Transverse colon (tissue), 4 donors: Measurements from ENCODE around the gene CRHR2. TPM values are rescaled to one million over a fixed set of nuclear protein-coding genes. Genes with fewer than 3 reads are reported as not detected.
A peak's percentile ranks its signal among the peaks of the same experiment; 100 is the strongest.

Experiments
- DNase-seq: peaks from one replicate; pipeline ENCODE4 v3.0.0-alpha.2; 2019
- H3K27ac ChIP-seq, 4 donors: fragments of 200-600 bp; sonication (generic); 2 replicates each; pipeline ENCODE4 v1.5.1; 2016 to 2018; ENCODE audit warnings: inconsistent platforms in 4 of 4
- H3K27me3 ChIP-seq: fragments of 200-600 bp; sonication (generic); 2 replicates; pipeline ENCODE4 v1.5.1; 2017; ENCODE audit warnings: inconsistent platforms
- H3K36me3 ChIP-seq, 4 donors: fragments of 200-600 bp; sonication (generic); 2 replicates each; pipeline ENCODE4 v1.5.1; 2017 to 2019; ENCODE audit warnings: inconsistent platforms in 4 of 4
- H3K4me1 ChIP-seq, 4 donors: fragments of 200-600 bp; sonication (generic); 2 replicates each; pipeline ENCODE4 v1.5.1; 2017 to 2020; ENCODE audit warnings: inconsistent platforms in 4 of 4
- H3K4me3 ChIP-seq, 4 donors: fragments of 200-600 bp; sonication (generic); 1 replicate in 1 of 4; 2 replicates in 3 of 4; pipeline versions ENCODE4 v1.5.1 to v1.6.1; 2017 to 2019; ENCODE audit warnings: inconsistent platforms in 4 of 4
- H3K9me3 ChIP-seq, 2 donors: fragments of 200-600 bp; sonication (generic); 2 replicates each; pipeline ENCODE4 v1.5.1; 2017 to 2019; ENCODE audit warnings: inconsistent platforms in 2 of 2
- CTCF ChIP-seq, 5 experiments: fragments of 200-600 bp in 3 of 5; fragments of 450-650 bp in 2 of 5; sonication (generic) in 3 of 5; IDR thresholded peaks; 1 replicate in 2 of 5; 2 replicates in 3 of 5; pipeline ENCODE4 v1.5.1; 2016 to 2017; ENCODE audit warnings: antibody characterized with exemption in 5 of 5, inconsistent platforms in 3 of 5, mild to moderate bottlenecking in 2 of 5, moderate library complexity in 1 of 5
- EP300 ChIP-seq: sonication (generic); formaldehyde crosslinking; IDR thresholded peaks from one replicate; pipeline ENCODE4 v1.6.1; 2017; ENCODE audit warnings: antibody characterized with exemption, low read depth
- POLR2A ChIP-seq: fragments of 450-650 bp; IDR thresholded peaks from one replicate; pipeline ENCODE4 v1.6.1; 2016; ENCODE audit warnings: antibody characterized with exemption, mild to moderate bottlenecking, moderate library complexity
- POLR2AphosphoS5 ChIP-seq, 3 donors: sonication (generic); formaldehyde crosslinking; IDR thresholded peaks; one replicate each; pipeline ENCODE4 v1.6.1; 2016; ENCODE audit warnings: antibody characterized with exemption in 3 of 3
- WGBS, 2 donors: methylation state at CpG; one replicate each; pipeline ENCODE4 v1.1.5; 2018; ENCODE audit warnings: low coverage in 1 of 2; 5-methylcytosine and 5-hydroxymethylcytosine counted together
- in situ Hi-C, 4 donors: fragments of 200-750 bp; cut with MboI; loops; one replicate each; pipeline versions ENCODE4 v1.15.0 to v1.15.1; 2017; ENCODE audit warnings: low sequenced_read_pairs in 3 of 4, low pct_ligation_motif_present in 1 of 4, low pct_unique_long_range_greater_than_20kb in 1 of 4
- intact Hi-C: fragments of 100-400 bp; cut with DNase I; formaldehyde crosslinking; loops from one replicate; pipeline ENCODE4 v1.15.1; 2023; ENCODE audit warnings: low total_unique reads
- total RNA-seq, 4 donors: library from RNA; depleted of rRNA; stranded (reverse); fragments of >200 nt; gene quantifications; one replicate each; pipeline ENCODE4 v1.1.0, GENCODE V29; 2016

The CRHR2 gene
- total RNA-seq: not detected

GRCh38 chr7:30682212-30683083, at the start of gene CRHR2:
Gene CRHR2, minus strand, starts transcription at chr7:30682456. Its CDS starts 176 bp downstream, at chr7:30682280.
- no peak within 1 kb of the TSS for H3K27ac ChIP-seq
- peak within 1 kb of the TSS; percentile 0 to 52 (median 26) for H3K4me3 ChIP-seq
- peaks cover 7 to 15% (median 13%) of the 10 kb centered on the region in 4 donors for H3K4me1 ChIP-seq
- intact Hi-C loops: no loop called here
- H3K27me3 ChIP-seq: peaks cover 71% of the 10 kb centered on the region
- in situ Hi-C loops: no loop called here
- WGBS, 2 donors: 22 to 100% methylated on average over 2 to 13 of the region's 67 CpGs
- no peak for TF ChIP-seq POLR2A
- TF ChIP-seq POLR2AphosphoS5 (IDR thresholded peaks at IDR 0.05): no peak
- peak in 3 of 5 experiments; percentile 14 to 27 (median 25) for TF ChIP-seq CTCF (IDR thresholded peaks at IDR 0.05)
- no peaks in the 10 kb centered on the region for H3K9me3 ChIP-seq
- H3K36me3 ChIP-seq: no peaks in the 10 kb centered on the region
- no peak for DNase-seq

GRCh38 chr7:30731581-30731980, 49.3 kb upstream of the CRHR2 start:
- TF ChIP-seq CTCF (IDR thresholded peaks at IDR 0.05) (no peak), EP300 (no peak), POLR2A (no peak), POLR2AphosphoS5 (IDR thresholded peaks at IDR 0.05) (no peak)
- no peak for DNase-seq
- no peak overlapping the region for H3K27ac ChIP-seq
- H3K9me3 ChIP-seq: no peaks in the 10 kb centered on the region
- no peaks in the 10 kb centered on the region for H3K4me1 ChIP-seq
- no peaks in the 10 kb centered on the region for H3K27me3 ChIP-seq
- in situ Hi-C loops: loop anchor here in 1 of 4 donors (25.0 kb wide), 1 partner anchor 569 kb away; no protein-coding TSS in a partner anchor
- intact Hi-C loops: no loop called here
- no peaks in the 10 kb centered on the region for H3K36me3 ChIP-seq
- 70% methylated on average over 11 of the region's 11 CpGs; no CpG with 5 or more reads in 1 of the 2 donors for WGBS, 2 donors
- H3K4me3 ChIP-seq: no peak overlapping the region

- Histone ChIP-seq H3K4me1 (no peaks in the 10 kb centered on the region), H3K27me3 (no peaks in the 10 kb centered on the region), H3K9me3 (no peaks in the 10 kb centered on the region), H3K4me3 (no peak overlapping the region), H3K27ac (no peak overlapping the region), H3K36me3 (no peaks in the 10 kb centered on the region)
- in situ Hi-C loops: loop anchor here in 1 of 4 donors (25.0 kb wide), 1 partner anchor 569 kb away; no protein-coding TSS in a partner anchor
- intact Hi-C loops: no loop called here
- no peak for TF ChIP-seq POLR2A
- no peak for TF ChIP-seq EP300
- TF ChIP-seq CTCF (IDR thresholded peaks at IDR 0.05): no peak
- no peak for TF ChIP-seq POLR2AphosphoS5 (IDR thresholded peaks at IDR 0.05)
- WGBS, 2 donors: 80% methylated on average over 4 of the region's 4 CpGs; no CpG with 5 or more reads in 1 of the 2 donors
- no peak for DNase-seq
Measured at GRCh38 chr7:30730996-30731395, 48.7 kb upstream of the CRHR2 start.

GRCh38 chr7:30730097-30730496, 47.8 kb upstream of the CRHR2 start:
- 100% methylated on average over 1 to 2 of the region's 2 CpGs for WGBS, 2 donors
- no peaks in the 10 kb centered on the region for H3K27me3 ChIP-seq
- TF ChIP-seq CTCF (IDR thresholded peaks at IDR 0.05) (no peak), POLR2A (no peak), EP300 (no peak), POLR2AphosphoS5 (IDR thresholded peaks at IDR 0.05) (no peak)

More at GRCh38 chr7:30730097-30730496, 47.8 kb upstream of the CRHR2 start:
- DNase-seq: no peak
- no peaks in the 10 kb centered on the region for H3K4me1 ChIP-seq
- no peak overlapping the region for H3K27ac ChIP-seq
- H3K4me3 ChIP-seq: no peak overlapping the region
- intact Hi-C loops (no loop called here), in situ Hi-C loops (loop anchor here in 1 of 4 donors (25.0 kb wide), 1 partner anchor 568 kb away; no protein-coding TSS in a partner anchor)
- H3K9me3 ChIP-seq: no peaks in the 10 kb centered on the region
- H3K36me3 ChIP-seq: no peaks in the 10 kb centered on the region
